Stomach (tissue), 19 donors: ENCODE data around the gene CUL1. TPM values are rescaled to one million over a fixed set of nuclear protein-coding genes. Genes with fewer than 3 reads are reported as not detected.

Experiments used
- DNase-seq, 2 donors: peaks; one replicate each; pipeline versions ENCODE4 v3.0.0 to v3.0.0-alpha.2; 2013 to 2019
- H3K27ac ChIP-seq, 5 donors: fragments of 200-600 bp in 4 of 5; sonication (generic) in 4 of 5; one replicate each; pipeline ENCODE4 v1.5.1; 2013 to 2019; ENCODE audit warnings: mild to moderate bottlenecking in 1 of 5, moderate library complexity in 1 of 5
- H3K27me3 ChIP-seq, 3 donors: fragments of 200-600 bp; sonication (generic); one replicate each; pipeline ENCODE4 v1.5.1; 2017 to 2019; ENCODE audit warnings: mixed run types in 1 of 3
- H3K36me3 ChIP-seq, 4 donors: fragments of 200-600 bp; sonication (generic); 1 replicate in 3 of 4; 2 replicates in 1 of 4; pipeline ENCODE4 v1.5.1; 2016 to 2019
- H3K4me1 ChIP-seq, 4 donors: fragments of 200-600 bp; sonication (generic); one replicate each; pipeline ENCODE4 v1.5.1; 2016 to 2019
- H3K4me3 ChIP-seq, 4 donors: fragments of 200-600 bp; sonication (generic) in 3 of 4; one replicate each; pipeline ENCODE4 v1.5.1; 2016 to 2019; ENCODE audit warnings: mild to moderate bottlenecking in 1 of 4
- H3K9me3 ChIP-seq, 4 donors: fragments of 200-600 bp; sonication (generic); one replicate each; pipeline ENCODE4 v1.5.1; 2016 to 2019
- CTCF ChIP-seq, 7 experiments: fragments of 450-650 bp in 4 of 7; fragments of 200-600 bp in 3 of 7; sonication (generic) in 3 of 7; IDR thresholded peaks; one replicate each; pipeline ENCODE4 v1.5.1; 2016 to 2019; ENCODE audit warnings: antibody characterized with exemption in 7 of 7, control low read depth in 2 of 7, mild to moderate bottlenecking in 1 of 7
- EP300 ChIP-seq: sonication (generic); formaldehyde crosslinking; IDR thresholded peaks from one replicate; pipeline ENCODE4 v1.6.1; 2017; ENCODE audit warnings: antibody characterized with exemption
- POLR2A ChIP-seq, 4 donors: fragments of 450-650 bp; IDR thresholded peaks; one replicate each; pipeline ENCODE4 v1.6.1; 2016; ENCODE audit warnings: antibody characterized with exemption in 4 of 4, control low read depth in 2 of 4, mild to moderate bottlenecking in 1 of 4, moderate library complexity in 1 of 4
- POLR2AphosphoS5 ChIP-seq, 3 donors: sonication (generic); formaldehyde crosslinking; IDR thresholded peaks; one replicate each; pipeline ENCODE4 v1.6.1; 2016; ENCODE audit warnings: antibody characterized with exemption in 3 of 3
- WGBS, 5 donors: extraction: QIAGEN DNeasy Blood & Tissue Kit in 3 of 5; methylation state at CpG; one replicate each; pipeline versions ENCODE4 v1.1.5 to v1.1.7; 2013 to 2018; 5-methylcytosine and 5-hydroxymethylcytosine counted together
- intact Hi-C: fragments of 100-400 bp; cut with DNase I; formaldehyde crosslinking; loops from one replicate; pipeline ENCODE4 v1.15.1; 2023; ENCODE audit warnings: low total_unique reads
- long read RNA-seq, 10 donors: transcript quantifications; one replicate each; lab custom pipeline, GENCODE V29; 2026
- polyA plus RNA-seq, 3 donors: library from polyadenylated mRNA; stranded (reverse); fragments of 200-250 nt; gene quantifications; one replicate each; pipeline ENCODE4 v1.2.3, GENCODE V29; 2013
- total RNA-seq, 5 donors: library from RNA; depleted of rRNA; stranded (reverse); fragments of >200 nt; gene quantifications; one replicate each; pipeline versions ENCODE4 v1.1.0 to v1.2.3, GENCODE V29; 2014 to 2016
- donor health status: healthy with polysubstance abuse.
- donor health status: Bipolar disorder and iron deficiency.
- donor health status: healthy.

CUL1 gene
- total RNA-seq (10 to 100 TPM; 23.8 to 56.4 (median 37.8) TPM), polyA plus RNA-seq (10 to 100 TPM; 22.5 to 33.5 (median 23.3) TPM)
- long read RNA-seq, donor 1, partial matches to known transcripts = 5 of 5 reads
- long read RNA-seq, donor 1, other reads (novel, unspliced or antisense) = 0 of 5 reads
- long read RNA-seq, donor 2, transcript CUL1-201 (22 exons, 3,064 nt) = major isoform, 6 of 6 reads
- long read RNA-seq, donor 2, partial matches to known transcripts = 0 of 6 reads
- long read RNA-seq, donor 2, other reads (novel, unspliced or antisense) = 0 of 6 reads
- long read RNA-seq, donor 3, transcript CUL1-201 (22 exons, 3,064 nt) = major isoform, 5 of 10 reads
- long read RNA-seq, donor 3, partial matches to known transcripts = 5 of 10 reads
- long read RNA-seq, donor 3, other reads (novel, unspliced or antisense) = 0 of 10 reads
- long read RNA-seq, donor 4, partial matches to known transcripts = 0 of 2 reads
- long read RNA-seq, donor 4, other reads (novel, unspliced or antisense) = 0 of 2 reads
- long read RNA-seq, donor 5, transcript CUL1-201 (22 exons, 3,064 nt) = major isoform, 7 of 19 reads
- long read RNA-seq, donor 5, partial matches to known transcripts = 11 of 19 reads
- long read RNA-seq, donor 5, other reads (novel, unspliced or antisense) = 0 of 19 reads
- long read RNA-seq, donor 6, transcript CUL1-201 (22 exons, 3,064 nt) = major isoform, 14 of 15 reads
- long read RNA-seq, donor 6, partial matches to known transcripts = 0 of 15 reads
- long read RNA-seq, donor 6, other reads (novel, unspliced or antisense) = 0 of 15 reads
- long read RNA-seq, donor 7, transcript CUL1-201 (22 exons, 3,064 nt) = major isoform, 12 of 12 reads
- long read RNA-seq, donor 7, partial matches to known transcripts = 0 of 12 reads
- long read RNA-seq, donor 7, other reads (novel, unspliced or antisense) = 0 of 12 reads
- long read RNA-seq, donor 8, transcript CUL1-201 (22 exons, 3,064 nt) = major isoform, 10 of 10 reads
- long read RNA-seq, donor 8, partial matches to known transcripts = 0 of 10 reads
- long read RNA-seq, donor 8, other reads (novel, unspliced or antisense) = 0 of 10 reads
- long read RNA-seq, donor 9 = 0 reads
- long read RNA-seq, donor 10, partial matches to known transcripts = 0 of 3 reads
- long read RNA-seq, donor 10, other reads (novel, unspliced or antisense) = 0 of 3 reads

GRCh38 chr7:148698397-148699023 lies at the start of gene CUL1:
Gene CUL1 (plus strand): TSS chr7:148698903. CDS start chr7:148730123, 31,220 bp downstream.
- peak within 1 kb of the TSS; percentile 96 to 99 (median 98) for H3K27ac ChIP-seq
- TF ChIP-seq POLR2AphosphoS5 (IDR thresholded peaks at IDR 0.05) = peak; percentile 34 to 89 (median 89)
- TF ChIP-seq CTCF (IDR thresholded peaks at IDR 0.05) = no peak
- peak; percentile 91 to 95 for DNase-seq
- intact Hi-C loops = no loop called here
- H3K4me1 ChIP-seq = peaks cover 20 to 51% (median 38%) of the 10 kb centered on the region in 4 donors
- 0 to 1% (median 0%) methylated on average over 22 to 84 of the region's 84 CpGs for WGBS, 5 donors
- H3K4me3 ChIP-seq = peak within 1 kb of the TSS; percentile 81 to 92 (median 87)
- H3K36me3 ChIP-seq = no peaks in the 10 kb centered on the region
- no peaks in the 10 kb centered on the region for H3K9me3 ChIP-seq
- no peaks in the 10 kb centered on the region for H3K27me3 ChIP-seq

GRCh38 chr7:148650232-148650858 lies 48.4 kb upstream of the CUL1 start:
- H3K4me1 ChIP-seq = no peaks in the 10 kb centered on the region
- no peak overlapping the region for H3K4me3 ChIP-seq
- no peaks in the 10 kb centered on the region for H3K27me3 ChIP-seq
- no peak overlapping the region for H3K27ac ChIP-seq
- H3K36me3 ChIP-seq = no peaks in the 10 kb centered on the region
- DNase-seq = no peak
- no peaks in the 10 kb centered on the region for H3K9me3 ChIP-seq
- TF ChIP-seq EP300 (no peak), CTCF (IDR thresholded peaks at IDR 0.05) (no peak), POLR2A (IDR thresholded peaks at IDR 0.05) (no peak), POLR2AphosphoS5 (IDR thresholded peaks at IDR 0.05) (no peak)
- 73 to 80% (median 75%) methylated on average over 4 of the region's 4 CpGs for WGBS, 5 donors
- intact Hi-C loops = no loop called here

- Histone ChIP-seq H3K27ac (no peak overlapping the region), H3K27me3 (no peaks in the 10 kb centered on the region), H3K4me1 (no peaks in the 10 kb centered on the region), H3K4me3 (no peak overlapping the region), H3K36me3 (no peaks in the 10 kb centered on the region), H3K9me3 (no peaks in the 10 kb centered on the region)
- TF ChIP-seq POLR2AphosphoS5 (IDR thresholded peaks at IDR 0.05) (no peak), EP300 (no peak), POLR2A (IDR thresholded peaks at IDR 0.05) (no peak), CTCF (IDR thresholded peaks at IDR 0.05) (no peak)
- no peak for DNase-seq
- intact Hi-C loops = no loop called here
Observed at GRCh38 chr7:148652773-148653172, 45.9 kb upstream of the CUL1 start.
